Neuronal stem cell (in vitro differentiated cells): ENCODE data around the gene IQCH.
"Not testable (repeated sequence)": the region's sequence is repeated elsewhere in the genome, so short reads cannot be mapped to it uniquely, and the experiment has no call there.

Experiments used
- DNase-seq: peaks from one replicate; pipeline ENCODE4 v3.0.0-alpha.2; 2013; ENCODE audit warnings: low spot score
- H2AFZ ChIP-seq: one replicate; pipeline ENCODE4 v1.6.1; 2013; ENCODE audit warnings: mild to moderate bottlenecking, low read length, inconsistent platforms
- H2AK5ac ChIP-seq: 2 replicates; pipeline ENCODE4 v1.6.1; 2013; ENCODE audit warnings: low read depth, mild to moderate bottlenecking, inconsistent platforms, low read length, moderate library complexity, mixed read lengths
- H2BK120ac ChIP-seq: 2 replicates; pipeline ENCODE4 v1.6.1; 2013; ENCODE audit warnings: low read depth, mild to moderate bottlenecking, inconsistent platforms, low read length, moderate library complexity, mixed read lengths
- H2BK12ac ChIP-seq: one replicate; pipeline ENCODE4 v1.6.1; 2013; ENCODE audit warnings: low read length, inconsistent platforms
- H2BK15ac ChIP-seq: 2 replicates; pipeline ENCODE4 v1.6.1; 2013; ENCODE audit warnings: mild to moderate bottlenecking, low read length, inconsistent platforms, mixed read lengths
- H2BK5ac ChIP-seq: one replicate; pipeline ENCODE4 v1.6.1; 2013; ENCODE audit warnings: inconsistent platforms, mild to moderate bottlenecking, low read length, moderate library complexity
- H3K14ac ChIP-seq: one replicate; pipeline ENCODE4 v1.6.1; 2013; ENCODE audit warnings: low read length, inconsistent platforms
- H3K18ac ChIP-seq: 2 replicates; pipeline ENCODE4 v1.6.1; 2013; ENCODE audit warnings: low read length, inconsistent platforms
- H3K23ac ChIP-seq: 2 replicates; pipeline ENCODE4 v1.6.1; 2013; ENCODE audit warnings: low read depth, mild to moderate bottlenecking, mixed read lengths, low read length, inconsistent platforms; ENCODE audit not compliant: poor library complexity
- H3K27ac ChIP-seq: replicated peaks from 3 replicates; pipeline ENCODE4 v1.5.1; 2013; ENCODE audit warnings: low read length, inconsistent platforms
- H3K27me3 ChIP-seq, 3 experiments: 2 replicates each; pipeline ENCODE4 v1.6.1; 2013; ENCODE audit warnings: low read length in 3 of 3, mild to moderate bottlenecking in 2 of 3, inconsistent platforms in 1 of 3, low read depth in 1 of 3, mixed read lengths in 1 of 3, moderate library complexity in 1 of 3; ENCODE audit not compliant: control insufficient read depth in 3 of 3, insufficient read depth in 3 of 3
- H3K36me3 ChIP-seq, 2 donors: replicated peaks in 1 of 2; 2 replicates each; pipeline ENCODE4 v1.6.1; 2013; ENCODE audit warnings: low read length in 2 of 2; ENCODE audit not compliant: control insufficient read depth in 2 of 2, insufficient read depth in 2 of 2
- H3K4ac ChIP-seq: 2 replicates; pipeline ENCODE4 v1.6.1; 2013; ENCODE audit warnings: inconsistent platforms, mild to moderate bottlenecking, low read length, moderate library complexity
- H3K4me1 ChIP-seq, 2 donors: 1 replicate in 1 of 2; 2 replicates in 1 of 2; pipeline ENCODE4 v1.6.1; 2013; ENCODE audit warnings: low read length in 2 of 2, low read depth in 1 of 2; ENCODE audit not compliant: control insufficient read depth in 2 of 2, insufficient read depth in 1 of 2
- H3K4me2 ChIP-seq: one replicate; pipeline ENCODE4 v1.6.1; 2013; ENCODE audit warnings: mild to moderate bottlenecking, low read length, inconsistent platforms; ENCODE audit not compliant: insufficient read depth, poor library complexity, severe bottlenecking
- H3K4me3 ChIP-seq, 2 donors: 2 replicates each; pipeline ENCODE4 v1.5.1; 2013; ENCODE audit warnings: low read length in 2 of 2, mild to moderate bottlenecking in 2 of 2, inconsistent platforms in 1 of 2, moderate library complexity in 1 of 2
- H3K79me1 ChIP-seq: one replicate; pipeline ENCODE4 v1.6.1; 2013; ENCODE audit warnings: low read depth, mild to moderate bottlenecking, inconsistent platforms, low read length, moderate library complexity
- H3K9ac ChIP-seq: one replicate; pipeline ENCODE4 v1.6.1; 2013; ENCODE audit warnings: mild to moderate bottlenecking, low read depth, low read length, inconsistent platforms; ENCODE audit not compliant: poor library complexity
- H3K9me3 ChIP-seq, 2 donors: replicated peaks in 1 of 2; 2 replicates each; pipeline versions ENCODE3 to v1.6.1; 2013; ENCODE audit warnings: low read length in 2 of 2, mild to moderate bottlenecking in 2 of 2, inconsistent platforms in 1 of 2, low read depth in 1 of 2, mixed read lengths in 1 of 2, moderate library complexity in 1 of 2; ENCODE audit not compliant: control insufficient read depth in 2 of 2, insufficient read depth in 1 of 2
- H4K8ac ChIP-seq: one replicate; pipeline ENCODE4 v1.6.1; 2013; ENCODE audit warnings: low read depth, mild to moderate bottlenecking, inconsistent platforms, low read length, moderate library complexity
- H4K91ac ChIP-seq: one replicate; pipeline ENCODE4 v1.6.1; 2013; ENCODE audit warnings: low read length, low read depth, mild to moderate bottlenecking, inconsistent platforms; ENCODE audit not compliant: poor library complexity
- WGBS, 2 donors: extraction: QIAGEN DNeasy Blood & Tissue Kit; methylation state at CpG; one replicate each; pipeline ENCODE4 v1.1.7; 2013; ENCODE audit warnings: missing lambda C conversion rate in 2 of 2, mixed read lengths in 1 of 2; ENCODE audit not compliant: insufficient read length in 2 of 2, insufficient replicate concordance in 1 of 2; ENCODE audit errors: extremely low coverage in 2 of 2; 5-methylcytosine and 5-hydroxymethylcytosine counted together

Gene IQCH

DNA sequence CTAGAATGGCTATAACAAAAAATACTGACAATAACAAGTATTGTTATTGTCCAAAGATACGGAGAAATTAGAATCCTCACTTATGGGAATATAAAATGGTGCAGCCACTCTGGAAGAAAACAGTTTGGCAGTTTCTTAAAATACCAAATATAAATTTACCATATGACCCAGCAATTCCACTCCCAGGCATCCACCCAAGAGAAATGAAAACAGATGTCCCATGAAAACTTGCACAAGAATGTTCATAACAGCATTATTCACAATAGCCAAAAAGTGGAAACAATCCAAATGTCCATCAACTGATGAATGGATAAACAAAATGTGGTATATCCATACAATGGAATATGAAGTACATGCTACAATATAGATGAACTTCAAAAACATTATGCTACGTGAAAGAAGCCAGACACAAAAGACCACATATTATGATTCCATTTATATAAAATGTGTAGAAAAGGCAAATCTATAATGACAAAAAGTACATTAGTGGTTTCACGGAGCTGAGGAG, 9.6 kb upstream of the IQCH start:
- H2AFZ ChIP-seq: no peak overlapping the region
- no peak overlapping the region for H4K8ac ChIP-seq
- H3K4ac ChIP-seq: no peak overlapping the region
- no peak overlapping the region for H2BK15ac ChIP-seq
- no peak overlapping the region for H3K14ac ChIP-seq
- no CpG with 5 or more reads among the region's 3 CpGs for WGBS, 2 donors
- H2BK12ac ChIP-seq: no peak overlapping the region
- H2BK5ac ChIP-seq: no peak overlapping the region
- H3K18ac ChIP-seq: no peak overlapping the region
- H4K91ac ChIP-seq: no peak overlapping the region
- H2AK5ac ChIP-seq: no peak overlapping the region
- H3K27me3 ChIP-seq: no peaks in the 10 kb centered on the region
- H3K4me1 ChIP-seq: no peaks in the 10 kb centered on the region
- peaks cover 0 to 6% of the 10 kb centered on the region in 2 donors for H3K36me3 ChIP-seq
- H3K9me3 ChIP-seq: peaks cover 0 to 5% of the 10 kb centered on the region in 2 donors
- H3K23ac ChIP-seq: no peak overlapping the region
- no peaks in the 10 kb centered on the region for H3K79me1 ChIP-seq
- DNase-seq: no peak
- H3K27ac ChIP-seq: no peak overlapping the region
- H3K4me2 ChIP-seq: no peak overlapping the region
- no peak overlapping the region for H2BK120ac ChIP-seq
- no peak overlapping the region for H3K9ac ChIP-seq
- H3K4me3 ChIP-seq: no peak overlapping the region

DNA sequence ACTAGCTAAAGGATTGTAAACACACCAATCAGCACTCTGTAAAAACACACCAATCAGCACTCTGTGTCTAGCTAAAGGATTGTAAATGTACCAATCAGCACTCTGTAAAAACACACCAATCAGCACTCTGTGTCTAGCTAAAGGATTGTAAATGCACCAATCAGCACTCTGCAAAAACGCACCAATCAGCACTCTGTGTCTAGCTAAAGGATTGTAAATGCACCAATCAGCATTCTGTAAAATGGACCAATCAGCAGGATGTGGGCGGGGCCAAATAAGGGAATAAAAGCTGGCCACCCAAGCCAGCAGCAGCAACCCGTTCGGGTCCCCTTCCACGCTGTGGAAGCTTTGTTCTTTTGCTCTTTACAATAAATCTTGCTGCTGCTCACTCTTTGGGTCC, 8.0 kb upstream of the IQCH start:
- not testable (repeated sequence) for H3K4me2 ChIP-seq, H3K4me3 ChIP-seq, H2BK15ac ChIP-seq, H3K27ac ChIP-seq, H3K27me3 ChIP-seq, H3K18ac ChIP-seq, H3K23ac ChIP-seq, H3K14ac ChIP-seq, H2AFZ ChIP-seq, H3K4me1 ChIP-seq, DNase-seq, H3K9me3 ChIP-seq, H3K79me1 ChIP-seq, H3K36me3 ChIP-seq, H4K91ac ChIP-seq, H2AK5ac ChIP-seq, H3K9ac ChIP-seq, H2BK12ac ChIP-seq, H2BK120ac ChIP-seq, H4K8ac ChIP-seq, H3K4ac ChIP-seq, H2BK5ac ChIP-seq
- no CpG with 5 or more reads among the region's 5 CpGs for WGBS, 2 donors

DNA sequence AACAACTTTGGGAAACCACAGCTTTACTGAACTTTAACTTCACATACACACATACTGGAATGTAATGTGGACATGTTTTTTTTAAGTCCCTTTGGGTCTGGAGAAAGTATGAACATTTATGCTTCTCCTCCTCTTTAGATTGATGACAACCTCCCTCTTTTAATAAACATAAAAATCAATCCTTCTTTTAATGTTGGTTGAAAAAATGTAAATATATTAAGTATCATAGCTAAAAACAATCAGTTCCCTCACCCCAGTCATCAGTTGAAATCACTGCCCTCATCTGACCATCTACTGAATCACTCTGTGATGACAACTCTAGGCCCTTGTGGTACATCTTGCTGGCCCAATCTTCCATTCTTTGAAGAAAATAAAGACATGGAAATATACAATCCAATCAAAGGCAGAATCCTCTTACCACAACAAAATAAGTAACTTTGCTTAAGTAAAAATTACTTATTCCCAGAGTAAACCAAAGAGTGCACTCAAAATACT, 6.5 kb upstream of the IQCH start:
- Histone ChIP-seq H4K91ac (no peak overlapping the region), H4K8ac (no peak overlapping the region), H3K4me1 (no peaks in the 10 kb centered on the region), H3K4me3 (no peak overlapping the region), H2BK120ac (no peak overlapping the region), H2AK5ac (no peak overlapping the region), H3K36me3 (peaks cover 0 to 8% of the 10 kb centered on the region in 2 donors), H2BK12ac (no peak overlapping the region), H3K4ac (no peak overlapping the region), H3K79me1 (peaks cover 2% of the 10 kb centered on the region), H3K23ac (no peak overlapping the region), H3K14ac (no peak overlapping the region), H3K27ac (no peak overlapping the region), H3K18ac (no peak overlapping the region), H2BK5ac (no peak overlapping the region), H3K4me2 (no peak overlapping the region), H2AFZ (no peak overlapping the region), H3K9me3 (peaks cover 0 to 5% of the 10 kb centered on the region in 2 donors), H3K9ac (no peak overlapping the region), H3K27me3 (no peaks in the 10 kb centered on the region), H2BK15ac (no peak overlapping the region)
- no peak for DNase-seq

DNA sequence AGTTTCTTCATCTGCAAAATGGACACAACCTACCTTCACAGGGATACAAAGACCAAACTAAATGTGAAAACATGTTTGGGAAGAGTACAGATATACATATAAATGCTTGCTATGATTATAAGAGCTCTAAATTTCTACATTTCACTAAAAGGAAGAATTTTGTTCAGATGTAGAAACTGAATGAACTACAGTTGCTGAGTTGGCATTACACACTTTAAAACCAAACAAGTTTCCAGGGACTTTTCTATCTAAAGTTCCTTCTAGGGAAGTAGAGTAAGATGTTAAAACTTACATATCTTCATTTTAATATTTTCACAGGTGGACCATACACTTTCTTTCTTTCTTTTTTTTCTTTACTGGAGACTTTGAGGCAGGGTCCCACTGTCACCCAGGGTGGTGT, 4.8 kb upstream of the IQCH start:
- H3K4ac ChIP-seq: no peak overlapping the region
- peaks cover 7% of the 10 kb centered on the region for H3K79me1 ChIP-seq
- DNase-seq: no peak
- H2BK5ac ChIP-seq: no peak overlapping the region
- H2AK5ac ChIP-seq: no peak overlapping the region
- H2BK120ac ChIP-seq: no peak overlapping the region
- no peak overlapping the region for H3K9ac ChIP-seq
- H3K36me3 ChIP-seq: peaks cover 0 to 8% of the 10 kb centered on the region in 2 donors
- no peak overlapping the region for H4K8ac ChIP-seq
- no peak overlapping the region for H3K4me2 ChIP-seq
- peaks cover 0 to 4% of the 10 kb centered on the region in 2 donors for H3K9me3 ChIP-seq
- no peak overlapping the region for H3K27ac ChIP-seq
- H3K14ac ChIP-seq: no peak overlapping the region
- no peak overlapping the region for H2BK15ac ChIP-seq
- no peak overlapping the region for H2BK12ac ChIP-seq
- peaks cover 0 to 4% of the 10 kb centered on the region in 2 donors for H3K4me1 ChIP-seq
- H3K23ac ChIP-seq: no peak overlapping the region
- H3K4me3 ChIP-seq: no peak overlapping the region
- no peak overlapping the region for H3K18ac ChIP-seq
- H4K91ac ChIP-seq: no peak overlapping the region
- no peaks in the 10 kb centered on the region for H3K27me3 ChIP-seq
- no peak overlapping the region for H2AFZ ChIP-seq
